ENCODE data around the gene MZT1. TPM values are rescaled to one million over a fixed set of nuclear protein-coding genes. Genes with fewer than 3 reads are reported as not detected.

The MZT1 gene
- total RNA-seq, 1 donor = 23.4 TPM

Small RNA genes within 50 kb of the gene (small RNA-seq; reads per million reads assigned to genes)
- gene RNU6-80P = not detected

Other genes starting within 250 kb of the MZT1 start
- 4.3 and 7.0 TPM in 2 replicates for gene BORA, start 294 bp upstream of the MZT1 start, total RNA-seq (ENCODE audit: low replicate concordance)
- 39.0 and 75.0 TPM in 2 replicates for gene DIS3, start 54.3 kb upstream of the MZT1 start, total RNA-seq (ENCODE audit: low replicate concordance)
- 22.1 and 31.6 TPM in 2 replicates for gene PIBF1, start 54.5 kb upstream of the MZT1 start, total RNA-seq (ENCODE audit: low replicate concordance)